Islet precursor cell (in vitro differentiated cells): ENCODE data around the gene OCIAD2.
"Not testable (repeated sequence)": the region's sequence is repeated elsewhere in the genome, so short reads cannot be mapped to it uniquely, and the experiment has no call there.

Source experiments
- DNase-seq: peaks from one replicate; pipeline ENCODE4 v3.0.0-alpha.2; 2018

OCIAD2 gene

GRCh38 chr4:48906206-48907173 is at the start of gene OCIAD2:
OCIAD2 (minus strand) TSS chr4:48906774; CDS start chr4:48904549, 2,225 bp downstream.
- peak; percentile 80 for DNase-seq

- no peak for DNase-seq
Measured at GRCh38 chr4:48954314-48954713, 47.7 kb upstream of the OCIAD2 start.

GRCh38 chr4:48949518-48950219 is 43.1 kb upstream of the OCIAD2 start:
- DNase-seq = no peak

GRCh38 chr4:48949086-48949485 is 42.5 kb upstream of the OCIAD2 start:
- DNase-seq = no peak

GRCh38 chr4:48947731-48948130 is 41.2 kb upstream of the OCIAD2 start:
- DNase-seq = no peak

- no peak for DNase-seq
Measured at GRCh38 chr4:48945981-48946380, 39.4 kb upstream of the OCIAD2 start.

- no peak for DNase-seq
Measured at GRCh38 chr4:48944756-48945241, 38.2 kb upstream of the OCIAD2 start.

- peak; percentile 65 for DNase-seq
Measured at GRCh38 chr4:48944252-48944651, 37.7 kb upstream of the OCIAD2 start.

- peak; percentile 75 for DNase-seq
Measured at GRCh38 chr4:48943387-48943786, 36.8 kb upstream of the OCIAD2 start.

GRCh38 chr4:48939785-48940184 is 33.2 kb upstream of the OCIAD2 start:
- no peak for DNase-seq

GRCh38 chr4:48938831-48939230 is 32.3 kb upstream of the OCIAD2 start:
- DNase-seq = no peak

GRCh38 chr4:48937033-48937432 is 30.5 kb upstream of the OCIAD2 start:
- DNase-seq = no peak

- DNase-seq = no peak
Measured at GRCh38 chr4:48931459-48931858, 24.9 kb upstream of the OCIAD2 start.

GRCh38 chr4:48930654-48931053 is 24.1 kb upstream of the OCIAD2 start:
- DNase-seq = no peak

- DNase-seq = no peak
Measured at GRCh38 chr4:48924416-48924815, 17.8 kb upstream of the OCIAD2 start.

- DNase-seq = not testable (repeated sequence)
Measured at GRCh38 chr4:48923065-48923464, 16.5 kb upstream of the OCIAD2 start.

- DNase-seq = no peak
Measured at GRCh38 chr4:48914311-48914710, 7.7 kb upstream of the OCIAD2 start.

GRCh38 chr4:48913346-48913745 is 6.8 kb upstream of the OCIAD2 start:
- DNase-seq = no peak

GRCh38 chr4:48912349-48912748 is 5.8 kb upstream of the OCIAD2 start:
- no peak for DNase-seq

GRCh38 chr4:48910511-48910910 is 3.9 kb upstream of the OCIAD2 start:
- no peak for DNase-seq

GRCh38 chr4:48909697-48910096 is 3.1 kb upstream of the OCIAD2 start:
- DNase-seq = peak; percentile 97

GRCh38 chr4:48908687-48909086 is 2.1 kb upstream of the OCIAD2 start:
- DNase-seq = no peak

GRCh38 chr4:48907706-48908477 is 1.3 kb upstream of the OCIAD2 start:
- no peak for DNase-seq
